GM12878 (cell line): Measurements from ENCODE around the gene KRTAP5-11. TPM values are rescaled to one million over a fixed set of nuclear protein-coding genes. Genes with fewer than 3 reads are reported as not detected.
"Not testable (repeated sequence)": the region's sequence is repeated elsewhere in the genome, so short reads cannot be mapped to it uniquely, and the experiment has no call there.

ENCODE experiments used
- ATAC-seq: fragments of 200-7000 bp; cut with Tn5 transposase; 3 replicates; pipeline ENCODE4 v1.9.1; 2020; ENCODE audit warnings: mild to moderate bottlenecking, moderate library complexity
- BruUV-seq: library from RNA; stranded (reverse); fragments of 400-500 nt; replicated peaks from 2 replicates; lab custom pipeline; 2021; lab: Mats Ljungman, UMichigan
- CTCF ChIA-PET: fragments of 300-600 bp; sonication (Branson Sonifier 250); formaldehyde crosslinking; extraction: SDS; loops from one replicate; lab custom pipeline; 2021; ENCODE audit warnings: inconsistent platforms; lab: Yijun Ruan, JAX
- POLR2A ChIA-PET: fragments of 350-600 bp; formaldehyde crosslinking; extraction: SDS; loops from one replicate; lab custom pipeline; 2021; ENCODE audit warnings: inconsistent platforms; lab: Charles Lee
- RAD21 ChIA-PET: fragments of 300-600 bp; sonication (Branson Sonifier 250); formaldehyde crosslinking; loops from one replicate; lab custom pipeline; 2023; ENCODE audit warnings: antibody characterized with exemption; ENCODE audit not compliant: unreplicated experiment; lab: Charles Lee
- SMC1A ChIA-PET: fragments of 300-600 bp; sonication (Branson Sonifier 250); formaldehyde crosslinking; loops from one replicate; lab custom pipeline; 2023; ENCODE audit not compliant: unreplicated experiment, uncharacterized antibody; lab: Charles Lee
- DNase-seq: peaks from one replicate; pipeline ENCODE4 v3.0.0-alpha.2; 2011; ENCODE audit warnings: low read depth, low spot score
- FAIRE-seq: peaks from 3 replicates; lab custom pipeline; 2011; peaks lifted over from hg19 to GRCh38; lab: Jason Lieb, UNC
- H2AFZ ChIP-seq: 2 replicates; pipeline ENCODE4 v1.6.0; 2011; ENCODE audit warnings: low read depth, low read length, control low read depth; ENCODE audit not compliant: control insufficient read depth
- H3K27ac ChIP-seq: 2 replicates; pipeline ENCODE4 v1.5.1; 2011; ENCODE audit warnings: control low read depth; ENCODE audit not compliant: control insufficient read depth, insufficient read depth
- H3K27me3 ChIP-seq, 2 experiments: replicated peaks in 1 of 2; 2 replicates each; pipeline versions ENCODE4 v1.6.0 to v1.6.1; 2011; ENCODE audit warnings: low read length in 1 of 2; ENCODE audit not compliant: control insufficient read depth in 2 of 2, insufficient read depth in 2 of 2
- H3K36me3 ChIP-seq, 2 experiments: 2 replicates each; pipeline ENCODE4 v1.5.1; 2011; ENCODE audit warnings: low read length in 1 of 2; ENCODE audit not compliant: control insufficient read depth in 2 of 2, insufficient read depth in 2 of 2
- H3K4me1 ChIP-seq: 2 replicates; pipeline ENCODE4 v1.6.1; 2011; ENCODE audit warnings: mild to moderate bottlenecking, low read length, moderate library complexity, mixed read lengths; ENCODE audit not compliant: control insufficient read depth, insufficient read depth
- H3K4me2 ChIP-seq: 2 replicates; pipeline ENCODE4 v1.6.0; 2011; ENCODE audit warnings: control low read depth; ENCODE audit not compliant: control insufficient read depth, insufficient read depth
- H3K4me3 ChIP-seq: fragments of 200-600 bp; sonication (generic); 2 replicates; pipeline ENCODE4 v1.5.1; 2016
- H3K79me2 ChIP-seq: 2 replicates; pipeline ENCODE4 v1.6.0; 2011; ENCODE audit warnings: low read length; ENCODE audit not compliant: control insufficient read depth, insufficient read depth
- H3K9ac ChIP-seq: 2 replicates; pipeline ENCODE4 v1.8.0; 2011; ENCODE audit warnings: low read length, control low read depth, mixed read lengths; ENCODE audit not compliant: control insufficient read depth, insufficient read depth
- H3K9me3 ChIP-seq: replicated peaks from 3 replicates; pipeline ENCODE4 v1.5.1; 2011; ENCODE audit warnings: mild to moderate bottlenecking, low read length; ENCODE audit not compliant: control insufficient read depth, insufficient read depth
- H4K20me1 ChIP-seq: 2 replicates; pipeline ENCODE4 v1.6.0; 2011; ENCODE audit not compliant: control insufficient read depth, insufficient read depth
- BCL3 ChIP-seq: IDR thresholded peaks from 2 replicates; pipeline ENCODE4 v1.6.1; 2011; ENCODE audit warnings: borderline replicate concordance, low read depth, mild to moderate bottlenecking, moderate library complexity, low read length; ENCODE audit not compliant: insufficient read depth, poor library complexity, severe bottlenecking
- CBFB ChIP-seq: IDR thresholded peaks from 2 replicates; pipeline ENCODE4 v1.6.1; 2016; ENCODE audit warnings: antibody characterized with exemption, low read depth
- NR2C2 ChIP-seq: IDR thresholded peaks from 2 replicates; pipeline ENCODE4 v1.6.1; 2011; ENCODE audit warnings: borderline replicate concordance, low read depth; ENCODE audit not compliant: control insufficient read depth, insufficient read length
- PAX5 ChIP-seq: IDR thresholded peaks from 2 replicates; pipeline ENCODE4 v1.6.1; 2011; ENCODE audit warnings: low read depth, low read length, borderline replicate concordance
- PBX3 ChIP-seq: IDR thresholded peaks from 2 replicates; pipeline ENCODE4 v1.6.1; 2011; ENCODE audit warnings: mild to moderate bottlenecking, low read depth, low read length, moderate library complexity; ENCODE audit not compliant: insufficient replicate concordance
- POLR2AphosphoS2 ChIP-seq: IDR thresholded peaks from 2 replicates; pipeline ENCODE4 v1.6.1; 2011; ENCODE audit warnings: low read depth, mild to moderate bottlenecking, low read length, improper control_type of control experiment, moderate library complexity
- RAD51 ChIP-seq: fragments of 450-650 bp; IDR thresholded peaks from 2 replicates; pipeline ENCODE4 v1.6.1; 2016; ENCODE audit warnings: moderate library complexity, mild to moderate bottlenecking, inconsistent platforms
- SREBF1 ChIP-seq: IDR thresholded peaks from 2 replicates; pipeline ENCODE4 v1.6.1; 2012; ENCODE audit warnings: mild to moderate bottlenecking, low read length
- SUZ12 ChIP-seq: fragments of 200-600 bp; sonication (generic); IDR thresholded peaks from one replicate; pipeline ENCODE4 v1.6.1; 2018; ENCODE audit warnings: antibody characterized with exemption, mild to moderate bottlenecking; ENCODE audit not compliant: unreplicated experiment
- ZBED1 ChIP-seq: IDR thresholded peaks from 2 replicates; pipeline ENCODE4 v1.6.1; 2016; ENCODE audit warnings: borderline replicate concordance
- ZZZ3 ChIP-seq: IDR thresholded peaks from 2 replicates; pipeline ENCODE4 v1.6.1; 2011; ENCODE audit warnings: low read depth; ENCODE audit not compliant: control insufficient read depth, insufficient read length
- WGBS: methylation state at CpG from one replicate; pipeline ENCODE4 v1.1.6; 2016; ENCODE audit warnings: low lambda C conversion rate; ENCODE audit not compliant: insufficient replicate concordance, insufficient coverage; ENCODE audit errors: missing lambda C conversion rate; 5-methylcytosine and 5-hydroxymethylcytosine counted together
- in situ Hi-C: fragments of 300-500 bp; cut with MboI; formaldehyde crosslinking; loops from 9 replicates; pipeline ENCODE4 v1.14.3; 2018; ENCODE audit warnings: mixed read lengths
- intact Hi-C: fragments of 100-400 bp; cut with micrococcal nuclease; formaldehyde crosslinking; loops from one replicate; pipeline ENCODE4 v1.14.2; 2022; ENCODE audit not compliant: unreplicated experiment
- polyA plus RNA-seq, 11 experiments: library from polyadenylated mRNA; depleted of rRNA in 4 of 11; unstranded in 6 of 11; stranded (reverse) in 5 of 11; fragments of >200 nt; fragmentation: Nextera tagmentation in 4 of 11; fragmentation: Illumina TruSeq in 1 of 11; extraction: Ambion mirVana in 4 of 11; extraction: Trizol in 1 of 11; gene quantifications; 1 replicate in 1 of 11; 2 replicates in 10 of 11; pipeline versions ENCODE4 v1.2.1 to v1.2.3, GENCODE V29; 2011 to 2016; ENCODE audit warnings: inconsistent platforms in 2 of 11, missing spikeins in 2 of 11, low read depth in 1 of 11
- total RNA-seq, 4 experiments: library from RNA; depleted of rRNA in 3 of 4; stranded (reverse); fragments of >200 nt in 3 of 4; fragmentation: Illumina TruSeq in 1 of 4; extraction: Trizol in 1 of 4; gene quantifications; 2 replicates each; pipeline versions ENCODE4 v1.2.1 to v1.2.3, GENCODE V29; 2013 to 2021

KRTAP5-11 gene
- total and polyA plus RNA-seq, 10 of the 15 experiments (the other 5 are each of a cell fraction or from before 2014, with no cell fraction given): not detected

- H3K27ac ChIP-seq, intact Hi-C loops, H3K9me3 ChIP-seq, BruUV-seq, DNase-seq, H3K4me2 ChIP-seq, H3K79me2 ChIP-seq, H3K4me1 ChIP-seq, H3K27me3 ChIP-seq, H3K9ac ChIP-seq, H4K20me1 ChIP-seq, FAIRE-seq, H3K4me3 ChIP-seq, RAD21 ChIA-PET, H2AFZ ChIP-seq, ATAC-seq, in situ Hi-C loops, POLR2A ChIA-PET, H3K36me3 ChIP-seq: not testable (repeated sequence)
- SMC1A ChIA-PET: interaction anchor here (0.6 kb wide), 1 partner anchor 86 kb away, joined by 3 read pairs; no protein-coding TSS in a partner anchor
- CTCF ChIA-PET: interaction anchor here (1.0 to 2.2 kb wide), 5 partner anchors 12 to 132 kb away, joined by 3 to 6 read pairs (median 4); partner anchors contain the start of gene DHCR7
- 49% methylated on average over 7 of the region's 7 CpGs for WGBS
Observed at GRCh38 chr11:71579513-71579912, 3.2 kb downstream of the KRTAP5-11 start.

- in situ Hi-C loops: no loop called here
Observed at GRCh38 chr11:71577469-71578004, 5.1 kb downstream of the KRTAP5-11 start.

More at GRCh38 chr11:71577469-71578004, 5.1 kb downstream of the KRTAP5-11 start:
- H3K9ac ChIP-seq: no peak overlapping the region
- TF ChIP-seq ZZZ3 (no peak), CBFB (no peak), PAX5 (no peak), SUZ12 (no peak), RAD51 (no peak), BCL3 (peak; percentile 94), SREBF1 (no peak), PBX3 (peak; percentile 54), ZBED1 (no peak), POLR2AphosphoS2 (no peak), NR2C2 (no peak)
- TF ChIP-seq, all 136 proteins: peak for 2
- WGBS: 54% methylated on average over 7 of the region's 7 CpGs
- Histone ChIP-seq H3K4me3 (no peak overlapping the region), H3K36me3 (no peaks in the 10 kb centered on the region), H2AFZ (no peak overlapping the region), H4K20me1 (no peaks in the 10 kb centered on the region; the same call in 1 of the 2 replicates), H3K4me2 (no peak overlapping the region), H3K4me1 (no peaks in the 10 kb centered on the region), H3K9me3 (no peaks in the 10 kb centered on the region), H3K79me2 (no peaks in the 10 kb centered on the region), H3K27me3 (no peaks in the 10 kb centered on the region; a peak in 2 of 4 replicates), H3K27ac (no peak overlapping the region)
- ATAC-seq (no peak), FAIRE-seq (no peak), DNase-seq (no peak)
- SMC1A ChIA-PET: no interaction called here
- RAD21 ChIA-PET: no interaction called here
- CTCF ChIA-PET: no interaction called here
- BruUV-seq: no TSS peak
- intact Hi-C loops: no loop called here
- POLR2A ChIA-PET: no interaction called here
